GM19240 (cell line): ENCODE data around the gene MRPL39.

ENCODE experiments used
- DNase-seq: peaks from one replicate; pipeline ENCODE4 v3.0.0; 2011; ENCODE audit warnings: low spot score; ENCODE audit not compliant: insufficient read length

MRPL39 gene

DNA sequence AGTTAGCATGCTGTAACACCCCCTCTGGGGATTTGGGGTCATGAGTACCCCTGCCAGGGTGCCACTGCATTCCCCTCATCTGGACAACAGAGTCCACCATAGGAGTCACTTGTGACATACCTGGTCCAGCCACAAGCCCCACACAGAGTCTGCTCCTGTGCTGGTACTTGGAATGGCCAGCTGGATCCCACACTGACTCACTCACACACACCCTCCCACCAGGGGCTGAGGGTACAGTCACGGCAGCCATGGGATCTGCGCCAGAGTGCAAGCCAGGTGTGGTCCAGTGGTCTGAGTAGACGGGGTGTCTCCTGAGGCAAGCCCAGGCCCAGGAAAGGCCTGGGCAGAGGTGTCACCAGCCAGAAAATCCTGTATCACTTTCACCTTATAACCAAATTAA is 67.7 kb downstream of the MRPL39 start:
- no peak for DNase-seq

DNA sequence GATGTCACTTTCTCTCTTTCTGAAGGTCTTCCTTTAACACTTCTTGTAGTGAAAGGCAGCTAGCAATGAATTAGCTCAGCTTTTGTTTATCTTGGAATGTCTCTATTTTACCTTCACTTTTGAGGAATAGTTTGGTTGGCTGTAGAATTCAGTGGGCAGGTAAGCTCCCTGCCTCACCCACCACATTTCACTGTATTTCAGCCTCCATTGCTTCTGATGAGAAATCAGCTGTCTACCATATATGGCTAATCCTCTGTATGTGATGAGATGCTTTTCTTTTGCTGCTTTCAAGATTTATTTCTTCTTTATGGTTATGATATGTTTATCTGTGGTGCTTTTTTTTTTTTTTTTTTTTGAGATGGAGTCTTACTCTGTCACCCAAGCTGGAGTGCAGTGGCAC is 70.1 kb downstream of the MRPL39 start:
- DNase-seq: no peak

DNA sequence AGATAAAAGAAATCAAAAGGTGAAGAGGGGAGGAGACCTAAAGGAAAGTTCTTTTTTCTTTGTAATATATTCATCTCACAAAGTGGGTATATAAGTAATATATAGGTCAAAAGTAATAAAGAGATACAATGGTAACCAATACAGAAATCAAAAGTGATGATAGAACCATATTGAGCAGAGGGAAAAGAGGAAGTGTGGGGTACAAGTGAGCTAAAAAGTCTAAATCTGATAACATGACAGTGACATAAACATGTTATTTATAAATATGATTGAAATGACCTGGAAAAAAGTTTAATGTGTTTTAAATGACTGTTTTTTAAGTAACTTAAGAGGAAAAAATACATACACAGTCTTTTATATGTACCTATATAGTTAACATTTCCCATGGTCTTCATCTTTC is 70.5 kb downstream of the MRPL39 start:
- DNase-seq: no peak

DNA sequence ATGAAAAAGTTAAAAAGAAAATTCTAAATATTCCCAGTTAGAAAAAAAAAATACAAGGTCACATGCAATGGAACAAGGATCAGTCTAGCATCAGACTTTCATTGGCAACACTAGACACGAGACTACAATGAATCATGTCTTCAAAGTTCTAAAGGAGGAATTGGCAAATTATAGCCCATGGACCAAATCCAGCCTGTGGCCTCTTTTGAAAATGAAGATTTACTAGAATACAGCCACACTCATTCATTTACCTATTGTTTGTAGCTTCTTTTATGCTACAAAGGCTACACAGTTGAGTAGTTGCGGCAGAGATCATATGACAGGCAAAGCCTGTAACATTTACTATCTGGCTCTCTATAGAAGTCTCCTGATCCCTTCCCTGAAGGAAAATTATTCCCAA is 71.4 kb downstream of the MRPL39 start:
- no peak for DNase-seq
